B cell (primary cell): ENCODE results near the gene TRIM66.

ENCODE experiments used
- EZH2 ChIP-seq: IDR thresholded peaks from 2 replicates; pipeline ENCODE4 v1.6.1; 2012; ENCODE audit warnings: borderline replicate concordance, low read depth, mild to moderate bottlenecking, moderate library complexity, low read length; ENCODE audit not compliant: insufficient read depth, poor library complexity, severe bottlenecking
- TF ChIP-seq, protein P1 (sequence below): fragments of 200-600 bp; IDR thresholded peaks from one replicate; pipeline ENCODE4 v1.8.0; 2022; ENCODE audit warnings: antibody characterized with exemption, mild to moderate bottlenecking

DNA sequence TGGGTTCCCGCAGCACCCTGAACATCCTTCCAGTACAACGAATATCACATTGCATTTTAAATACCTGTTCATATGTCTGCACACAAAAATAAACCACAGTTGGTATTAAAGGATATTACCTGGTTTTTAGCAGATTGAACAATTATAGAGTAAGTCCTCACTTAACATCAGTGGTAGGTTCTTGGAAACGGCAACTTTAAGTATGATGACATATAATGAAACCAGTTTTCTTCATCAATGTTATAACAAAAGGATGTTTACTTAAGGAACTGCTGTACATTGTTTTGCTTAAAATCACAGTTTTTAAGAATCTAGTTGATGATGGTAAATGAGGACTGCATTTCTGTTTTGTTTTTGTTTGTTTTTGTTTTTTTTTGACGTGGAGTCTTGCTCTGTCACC lies 28.0 kb downstream of the TRIM66 start:
- TF ChIP-seq EZH2 = no peak
- TF ChIP-seq, protein P1, sequence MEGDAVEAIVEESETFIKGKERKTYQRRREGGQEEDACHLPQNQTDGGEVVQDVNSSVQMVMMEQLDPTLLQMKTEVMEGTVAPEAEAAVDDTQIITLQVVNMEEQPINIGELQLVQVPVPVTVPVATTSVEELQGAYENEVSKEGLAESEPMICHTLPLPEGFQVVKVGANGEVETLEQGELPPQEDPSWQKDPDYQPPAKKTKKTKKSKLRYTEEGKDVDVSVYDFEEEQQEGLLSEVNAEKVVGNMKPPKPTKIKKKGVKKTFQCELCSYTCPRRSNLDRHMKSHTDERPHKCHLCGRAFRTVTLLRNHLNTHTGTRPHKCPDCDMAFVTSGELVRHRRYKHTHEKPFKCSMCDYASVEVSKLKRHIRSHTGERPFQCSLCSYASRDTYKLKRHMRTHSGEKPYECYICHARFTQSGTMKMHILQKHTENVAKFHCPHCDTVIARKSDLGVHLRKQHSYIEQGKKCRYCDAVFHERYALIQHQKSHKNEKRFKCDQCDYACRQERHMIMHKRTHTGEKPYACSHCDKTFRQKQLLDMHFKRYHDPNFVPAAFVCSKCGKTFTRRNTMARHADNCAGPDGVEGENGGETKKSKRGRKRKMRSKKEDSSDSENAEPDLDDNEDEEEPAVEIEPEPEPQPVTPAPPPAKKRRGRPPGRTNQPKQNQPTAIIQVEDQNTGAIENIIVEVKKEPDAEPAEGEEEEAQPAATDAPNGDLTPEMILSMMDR = no peak
